AG09309 (cell line): ENCODE data around the gene PLXNC1.

Source experiments
- DNase-seq: peaks from one replicate; pipeline ENCODE4 v3.0.0-alpha.2; 2010; ENCODE audit warnings: low read depth
- H3K4me3 ChIP-seq: 2 replicates; pipeline ENCODE4 v1.5.1; 2011; ENCODE audit warnings: mild to moderate bottlenecking, low read depth, low read length, moderate library complexity; ENCODE audit not compliant: control insufficient read depth
- TF ChIP-seq, protein P1 (sequence below): IDR thresholded peaks from 2 replicates; pipeline ENCODE4 v1.5.1; 2011; ENCODE audit warnings: mild to moderate bottlenecking, low read depth, low read length, inconsistent platforms; ENCODE audit not compliant: insufficient read depth, control insufficient read depth; ENCODE audit errors: missing control alignments

PLXNC1 gene

DNA sequence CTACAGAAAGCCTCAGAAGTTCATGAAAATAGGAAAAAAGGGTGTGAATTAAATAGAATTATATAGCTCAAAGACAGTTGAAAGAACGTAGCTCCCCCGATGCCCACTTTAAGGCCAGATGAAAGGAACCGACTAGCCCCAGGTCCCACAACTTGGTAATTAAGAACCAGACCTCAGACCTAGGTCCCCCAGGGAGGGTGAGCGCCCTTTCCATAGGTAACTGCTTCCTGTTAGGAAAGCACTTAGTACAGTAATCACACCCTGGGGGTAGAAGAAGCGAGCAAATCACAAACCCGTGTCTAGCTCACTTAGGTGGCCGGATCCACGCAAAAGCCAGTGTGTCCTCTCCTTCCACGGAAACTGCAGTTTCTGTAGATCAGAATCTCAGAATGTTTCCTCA lies 77.1 kb downstream of the PLXNC1 start:
- DNase-seq, result no peak
- no peak overlapping the region for H3K4me3 ChIP-seq
- TF ChIP-seq, protein P1, sequence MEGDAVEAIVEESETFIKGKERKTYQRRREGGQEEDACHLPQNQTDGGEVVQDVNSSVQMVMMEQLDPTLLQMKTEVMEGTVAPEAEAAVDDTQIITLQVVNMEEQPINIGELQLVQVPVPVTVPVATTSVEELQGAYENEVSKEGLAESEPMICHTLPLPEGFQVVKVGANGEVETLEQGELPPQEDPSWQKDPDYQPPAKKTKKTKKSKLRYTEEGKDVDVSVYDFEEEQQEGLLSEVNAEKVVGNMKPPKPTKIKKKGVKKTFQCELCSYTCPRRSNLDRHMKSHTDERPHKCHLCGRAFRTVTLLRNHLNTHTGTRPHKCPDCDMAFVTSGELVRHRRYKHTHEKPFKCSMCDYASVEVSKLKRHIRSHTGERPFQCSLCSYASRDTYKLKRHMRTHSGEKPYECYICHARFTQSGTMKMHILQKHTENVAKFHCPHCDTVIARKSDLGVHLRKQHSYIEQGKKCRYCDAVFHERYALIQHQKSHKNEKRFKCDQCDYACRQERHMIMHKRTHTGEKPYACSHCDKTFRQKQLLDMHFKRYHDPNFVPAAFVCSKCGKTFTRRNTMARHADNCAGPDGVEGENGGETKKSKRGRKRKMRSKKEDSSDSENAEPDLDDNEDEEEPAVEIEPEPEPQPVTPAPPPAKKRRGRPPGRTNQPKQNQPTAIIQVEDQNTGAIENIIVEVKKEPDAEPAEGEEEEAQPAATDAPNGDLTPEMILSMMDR, result no peak

DNA sequence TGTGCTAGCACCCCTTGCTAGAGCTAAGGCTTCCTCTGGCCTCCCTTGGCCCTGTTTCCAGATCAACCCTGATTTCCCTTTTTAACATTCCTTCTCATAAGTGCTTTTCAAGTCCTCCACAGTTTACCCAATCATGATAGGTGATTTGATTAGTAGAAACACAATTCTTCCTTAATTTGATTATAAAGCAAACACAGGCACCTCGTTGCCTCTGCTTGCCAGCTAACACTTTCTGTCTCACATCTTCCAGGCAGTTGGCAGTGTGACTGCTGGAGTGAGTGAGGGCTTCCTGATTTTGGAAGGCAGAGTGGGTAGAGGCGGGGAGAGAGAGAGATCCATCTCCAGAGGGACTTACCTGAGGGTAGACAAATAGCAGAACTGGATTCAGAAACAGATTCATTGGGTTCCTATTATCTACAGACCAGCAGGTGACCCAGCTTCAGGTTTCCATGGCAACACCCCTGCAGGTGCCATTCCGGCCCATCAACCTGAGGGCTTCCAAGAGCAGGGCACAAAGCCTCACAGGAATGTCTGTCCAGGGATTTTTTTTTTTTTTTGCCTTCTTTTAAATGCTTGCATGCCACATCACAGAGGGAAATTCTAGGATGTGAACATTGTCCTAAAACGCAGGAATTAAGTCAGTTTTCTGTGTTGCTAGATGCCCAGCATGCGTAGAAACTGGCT lies 77.7 kb downstream of the PLXNC1 start:
- DNase-seq, result no peak
- TF ChIP-seq, protein P1, result no peak
- H3K4me3 ChIP-seq, result no peak overlapping the region

DNA sequence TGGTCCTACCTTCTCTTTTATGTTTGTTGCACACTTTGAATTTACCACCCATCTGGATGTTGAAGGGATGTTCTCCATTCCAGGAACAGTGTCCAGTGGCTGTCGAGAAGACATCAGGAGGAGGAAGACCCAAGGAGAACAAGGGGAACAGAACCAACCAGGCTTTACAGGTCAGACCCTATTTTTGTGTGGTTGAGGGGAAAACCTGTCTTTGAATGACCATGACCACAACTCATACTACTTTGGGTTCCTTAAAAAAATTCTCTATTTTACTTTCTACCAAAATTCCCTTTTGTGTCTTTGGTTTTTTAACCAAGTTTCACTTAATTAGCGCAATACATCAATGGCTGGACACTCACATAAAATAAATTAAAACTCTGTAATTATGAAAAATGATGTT lies 78.7 kb downstream of the PLXNC1 start:
- TF ChIP-seq, protein P1, result no peak
- DNase-seq, result no peak
- H3K4me3 ChIP-seq, result no peak overlapping the region

DNA sequence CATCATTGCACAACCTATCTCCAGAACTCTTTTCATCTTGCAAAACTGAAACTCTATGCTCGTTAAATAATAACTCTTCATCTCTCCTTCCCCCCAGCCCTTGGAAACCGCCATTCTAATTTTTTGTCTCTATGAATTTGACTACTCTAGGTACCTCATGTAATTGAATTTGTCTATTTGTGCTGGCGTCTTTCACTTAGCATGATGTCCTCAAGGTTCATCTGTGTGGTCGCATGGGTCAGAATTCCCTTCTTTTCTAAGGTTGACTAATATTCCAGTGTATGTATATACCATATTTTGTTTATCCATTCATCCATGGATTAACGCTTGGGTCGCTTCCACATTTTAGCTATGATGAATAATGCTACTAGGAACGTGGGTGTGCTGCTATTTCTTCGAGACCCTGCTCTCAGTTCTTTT lies 80.1 kb downstream of the PLXNC1 start:
- H3K4me3 ChIP-seq, result no peak overlapping the region
- TF ChIP-seq, protein P1, result no peak
- no peak for DNase-seq

DNA sequence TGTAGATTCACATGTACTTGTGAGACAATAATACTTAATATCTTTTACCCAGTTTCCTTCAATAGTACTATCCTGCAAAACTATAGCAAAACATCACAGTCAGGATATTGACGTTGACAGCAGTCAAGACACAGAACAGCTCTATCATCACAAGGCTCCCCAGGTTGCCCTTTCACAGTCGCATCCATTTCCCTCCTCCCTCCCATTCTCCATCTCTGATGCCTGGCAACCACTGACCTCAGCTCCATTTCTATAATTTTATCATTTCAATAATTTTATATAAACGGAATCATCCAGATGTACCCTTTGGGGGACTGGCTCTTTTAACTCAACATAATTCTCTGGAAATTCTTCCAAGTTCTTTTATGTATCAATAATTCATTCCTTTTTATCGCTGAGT lies 81.5 kb downstream of the PLXNC1 start:
- TF ChIP-seq, protein P1, result no peak
- DNase-seq, result no peak
- H3K4me3 ChIP-seq, result no peak overlapping the region

DNA sequence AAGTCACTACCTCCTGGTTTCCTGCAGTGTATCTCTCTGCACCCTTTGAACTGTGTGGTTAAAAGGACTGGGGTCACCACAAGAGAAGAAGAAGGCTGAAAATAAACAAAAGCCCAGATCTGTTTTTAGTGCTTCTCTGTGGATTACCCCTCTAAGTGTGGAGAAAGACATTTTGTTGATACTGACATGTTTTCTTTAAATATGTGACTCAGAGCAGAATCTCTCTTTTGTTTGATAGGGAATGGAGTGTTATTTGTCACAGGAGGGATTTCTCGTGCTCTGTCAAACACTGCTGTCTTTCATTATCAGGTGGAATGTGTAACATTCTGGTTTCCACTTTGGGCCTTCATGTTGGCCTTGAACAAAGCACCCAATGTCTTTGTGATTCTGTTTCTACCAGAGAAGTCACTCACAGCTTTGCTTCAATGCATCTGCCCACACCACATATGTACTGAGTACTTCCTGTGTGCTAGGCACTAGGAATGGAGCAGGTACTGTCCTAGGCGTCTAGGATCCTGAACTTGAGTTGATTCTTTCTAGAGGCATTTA lies 82.1 kb downstream of the PLXNC1 start:
- DNase-seq, result no peak
- H3K4me3 ChIP-seq, result no peak overlapping the region
- TF ChIP-seq, protein P1, result no peak
